HG03025 (cell line): ENCODE data around the gene MRPS9.

ENCODE experiments used
- ATAC-seq: cut with Tn5 transposase; IDR thresholded peaks from one replicate; pipeline ENCODE4 v1.9.1; 2021; ENCODE audit warnings: mild to moderate bottlenecking, moderate library complexity; ENCODE audit not compliant: unreplicated experiment, low FRiP score

Gene MRPS9

GRCh38 chr2:105037572-105038382 lies at the start of gene MRPS9:
TSS of gene MRPS9 (plus strand) at chr2:105038069. CDS start at chr2:105038093, 24 bp downstream.
- ATAC-seq: peak; percentile 100

GRCh38 chr2:105005181-105005951 lies 32.5 kb upstream of the MRPS9 start:
- no peak for ATAC-seq

DNA sequence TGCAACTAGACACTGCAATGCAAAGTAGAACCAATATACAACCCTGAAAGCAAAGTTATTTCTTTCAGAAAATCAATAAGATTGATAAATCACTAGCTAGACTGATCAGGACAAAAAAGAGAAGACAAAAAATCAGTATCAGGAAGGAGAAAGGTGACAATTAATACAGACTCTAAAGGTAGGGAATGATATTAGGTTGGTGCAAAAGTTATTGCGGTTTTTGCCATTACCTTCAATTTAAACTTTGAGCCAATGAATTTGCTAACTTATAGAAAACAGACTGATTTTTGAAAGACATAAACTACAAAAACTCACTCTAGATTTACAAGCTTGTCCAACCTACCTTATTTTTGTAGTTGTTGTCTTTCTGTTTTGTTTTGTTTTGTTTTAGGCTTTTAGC lies 30.5 kb upstream of the MRPS9 start:
- ATAC-seq: no peak

- no peak for ATAC-seq
Observed at GRCh38 chr2:105032476-105032875, 5.4 kb upstream of the MRPS9 start.

DNA sequence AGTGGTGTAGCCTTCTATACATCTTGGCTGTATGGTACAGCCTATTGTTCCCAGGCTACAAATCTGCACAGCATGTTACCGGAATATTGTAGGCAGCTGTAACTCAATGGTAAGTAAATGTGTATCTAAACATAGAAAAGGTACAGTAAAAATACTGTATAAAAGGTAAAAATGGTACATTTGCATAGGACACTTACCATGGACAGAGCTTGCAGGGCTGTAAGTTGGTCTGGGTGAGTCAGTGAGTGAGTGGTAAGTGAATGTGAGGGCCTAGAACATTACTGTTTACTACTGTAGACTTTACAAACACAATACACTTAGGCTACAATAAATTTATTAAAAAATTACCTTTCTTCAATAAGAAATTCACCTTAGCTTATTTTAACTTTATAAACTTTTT lies 3.7 kb upstream of the MRPS9 start:
- no peak for ATAC-seq

GRCh38 chr2:105038383-105039061 lies 653 bp downstream of the MRPS9 start:
- ATAC-seq: peak; percentile 14

DNA sequence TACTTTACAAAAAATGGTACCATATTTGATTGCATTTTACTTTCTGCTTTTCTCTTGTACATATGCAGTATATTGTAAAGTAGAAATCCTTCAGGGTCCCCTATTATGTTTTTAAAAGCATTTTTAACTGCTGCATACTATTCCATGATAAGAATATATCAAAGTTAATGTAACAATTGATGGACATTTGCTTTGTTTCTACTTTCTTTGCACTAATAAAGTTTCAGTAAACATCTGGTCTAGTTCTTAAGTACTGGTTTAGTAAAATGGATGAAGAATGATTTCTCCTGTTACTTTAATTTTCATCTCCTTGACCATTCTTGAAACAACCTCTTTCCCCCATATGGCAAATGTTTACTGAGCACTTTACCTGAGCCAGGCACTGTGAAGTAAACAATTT lies 1.7 kb downstream of the MRPS9 start:
- no peak for ATAC-seq

- no peak for ATAC-seq
Observed at GRCh38 chr2:105042189-105042588, 4.3 kb downstream of the MRPS9 start.

DNA sequence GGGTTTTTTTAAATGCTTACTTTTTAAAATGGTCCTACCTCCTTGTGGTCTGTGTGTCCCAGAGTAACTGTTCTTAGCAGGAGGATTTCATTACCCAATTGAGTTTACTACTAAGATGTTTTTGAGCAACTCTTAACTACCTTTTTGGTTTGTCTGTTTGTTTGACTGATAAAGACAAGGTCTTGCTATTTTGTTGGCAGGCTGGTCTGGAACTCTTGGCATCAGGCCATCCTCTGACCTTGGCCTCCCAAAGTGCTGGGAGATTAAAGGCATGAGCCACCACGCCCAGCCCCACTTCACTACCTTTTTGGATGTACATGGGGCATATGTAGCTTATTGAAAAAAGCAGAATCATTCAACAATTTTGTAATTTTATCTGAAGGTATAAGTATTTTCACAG lies 14.9 kb downstream of the MRPS9 start:
- no peak for ATAC-seq

DNA sequence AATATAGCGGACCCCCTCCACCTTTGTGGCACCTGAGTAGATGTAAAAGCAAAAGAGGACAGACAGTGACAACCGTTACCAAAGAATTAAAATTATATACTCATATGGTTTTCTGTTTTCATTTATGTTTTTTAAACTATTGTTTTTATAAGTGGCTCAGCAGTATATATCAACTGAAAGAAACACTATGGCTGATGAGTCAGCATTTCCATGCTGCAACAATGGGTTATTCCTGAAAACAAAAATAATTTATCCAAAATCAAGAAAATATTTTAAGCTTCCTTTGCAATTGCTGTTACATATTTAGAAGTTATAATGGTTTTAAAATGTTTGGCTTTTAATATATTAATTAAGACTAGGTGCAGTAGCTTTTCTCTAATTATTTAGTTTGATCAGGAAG lies 17.7 kb downstream of the MRPS9 start:
- no peak for ATAC-seq

DNA sequence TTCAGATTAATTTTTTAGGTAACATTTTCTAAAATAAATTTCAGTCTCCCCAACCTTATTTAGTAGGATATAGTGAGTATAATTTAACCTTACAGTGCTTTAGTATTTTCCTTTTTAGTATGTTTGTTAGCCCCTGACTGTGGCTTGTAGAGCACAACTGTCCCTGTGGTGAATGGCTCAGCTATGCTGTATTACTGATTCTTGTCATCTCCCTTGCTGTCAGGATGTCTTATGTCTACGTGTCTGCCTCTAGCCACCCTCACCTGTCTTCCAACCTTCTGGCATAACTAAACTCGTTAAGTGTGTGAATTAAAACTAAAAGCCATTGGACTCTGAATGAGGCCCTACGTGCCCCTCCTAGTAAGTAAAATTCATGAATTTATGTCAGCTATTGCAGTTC lies 18.4 kb downstream of the MRPS9 start:
- no peak for ATAC-seq

DNA sequence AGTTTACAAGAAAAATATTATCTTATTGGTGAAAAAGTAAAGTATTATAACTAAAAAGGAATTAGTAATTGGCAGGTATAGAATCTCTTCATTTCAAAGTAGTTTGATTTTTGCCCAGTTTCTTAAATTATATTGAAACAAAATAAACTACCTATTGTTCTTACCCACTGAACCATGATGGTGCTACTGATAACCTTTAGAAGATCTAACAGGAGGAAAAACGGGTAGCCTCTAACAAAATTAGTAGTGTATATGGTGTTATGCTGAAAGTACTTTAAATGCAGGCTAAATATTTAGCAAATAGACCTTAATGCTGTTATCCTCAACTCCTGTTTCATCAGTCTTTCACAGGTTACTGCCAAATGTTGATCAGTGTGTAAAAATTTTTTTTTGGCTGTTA lies 19.1 kb downstream of the MRPS9 start:
- no peak for ATAC-seq

DNA sequence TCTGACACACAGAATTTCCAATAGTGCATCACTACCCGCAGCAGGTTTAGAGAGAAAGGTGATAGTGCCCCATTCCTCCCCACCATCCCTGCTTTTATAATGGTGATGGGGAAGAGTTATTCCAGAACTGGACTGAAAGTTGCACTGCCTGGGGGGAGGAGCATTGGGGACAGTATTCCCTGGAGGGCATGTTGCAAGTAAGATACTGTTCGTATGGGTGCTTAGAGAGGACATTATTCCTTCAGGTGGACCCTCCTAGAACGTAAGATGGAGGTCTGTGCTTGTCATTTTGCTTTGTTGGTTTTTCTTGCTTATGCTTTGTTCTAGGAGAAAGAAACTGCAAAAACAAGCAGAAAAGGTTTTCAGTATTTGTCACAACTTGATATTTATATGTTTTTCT lies 23.7 kb downstream of the MRPS9 start:
- ATAC-seq: no peak

DNA sequence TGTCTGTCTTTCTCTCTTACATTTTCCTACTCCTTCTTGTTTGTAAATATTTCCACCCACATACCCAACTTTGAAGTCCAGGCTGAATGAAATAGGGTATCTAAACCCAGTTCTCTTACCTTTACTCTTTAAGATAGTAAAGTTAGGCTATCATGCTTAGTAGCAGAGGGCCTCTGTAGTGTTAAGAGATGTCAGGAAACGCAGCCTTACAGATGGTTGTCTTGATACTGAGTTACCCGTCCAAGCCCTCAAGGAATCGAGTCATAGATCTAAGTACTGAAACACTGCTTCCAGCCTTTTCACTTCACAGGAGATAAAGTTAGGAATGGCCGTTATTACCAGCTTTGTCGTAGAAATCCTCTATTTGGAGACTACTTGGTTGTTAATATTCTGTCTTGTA lies 24.3 kb downstream of the MRPS9 start:
- ATAC-seq: no peak

DNA sequence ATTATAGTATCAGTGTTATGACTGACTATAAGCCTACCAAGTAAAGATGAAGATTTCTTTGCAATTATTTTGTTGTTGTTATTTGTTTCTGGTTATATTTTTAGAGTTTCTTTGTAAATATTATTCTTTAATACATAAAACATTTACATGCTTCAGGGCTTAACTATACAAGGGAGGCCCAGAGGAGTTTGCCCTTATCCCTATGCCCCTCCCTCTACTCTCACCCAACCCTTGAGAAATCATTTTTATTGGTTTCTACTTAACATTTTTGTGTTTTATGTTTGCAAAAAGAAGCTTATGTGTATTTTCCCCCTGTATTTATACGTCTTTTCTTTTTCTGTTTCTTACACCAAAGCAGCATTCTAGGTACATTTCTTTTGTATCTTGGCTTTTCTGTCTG lies 30.5 kb downstream of the MRPS9 start:
- no peak for ATAC-seq

DNA sequence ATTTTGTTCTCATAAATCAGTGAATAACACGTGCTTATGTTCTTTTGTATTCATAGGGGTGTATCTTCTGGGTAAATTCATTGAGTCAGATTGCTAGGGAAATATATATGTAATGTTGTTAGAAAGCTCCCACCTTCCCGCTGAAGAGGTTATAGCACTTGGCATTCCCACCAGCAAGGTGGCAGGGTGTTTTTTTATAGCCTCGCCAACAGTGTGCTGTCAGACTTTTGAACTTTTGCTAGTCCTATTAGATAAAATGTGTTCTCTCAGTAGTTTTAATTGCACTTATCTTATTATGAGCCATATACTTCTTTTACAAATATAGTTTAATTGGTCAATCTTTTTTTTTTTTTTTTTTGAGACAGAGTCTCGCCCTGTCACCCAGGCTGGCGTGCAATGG lies 31.0 kb downstream of the MRPS9 start:
- no peak for ATAC-seq

GRCh38 chr2:105070010-105070865 lies 32.4 kb downstream of the MRPS9 start:
- ATAC-seq: no peak

DNA sequence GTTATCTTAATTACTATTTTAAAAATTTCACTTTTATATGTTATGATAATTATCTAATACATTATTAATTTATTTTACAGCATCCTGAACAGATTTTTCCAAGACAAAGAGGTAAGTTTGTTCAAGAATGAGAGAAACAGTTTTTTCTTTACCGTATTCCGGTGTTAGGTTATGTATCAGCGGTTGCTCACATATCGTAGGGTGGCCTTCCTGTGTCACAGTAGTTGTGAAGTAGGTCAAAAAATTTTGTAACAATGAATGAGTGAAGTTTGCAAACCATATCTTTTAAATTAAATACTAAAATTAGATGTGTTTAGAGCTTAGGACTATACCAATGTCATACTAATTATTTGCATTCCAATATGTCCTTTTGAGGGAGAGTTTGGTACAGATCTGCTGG lies 33.5 kb downstream of the MRPS9 start:
- no peak for ATAC-seq

DNA sequence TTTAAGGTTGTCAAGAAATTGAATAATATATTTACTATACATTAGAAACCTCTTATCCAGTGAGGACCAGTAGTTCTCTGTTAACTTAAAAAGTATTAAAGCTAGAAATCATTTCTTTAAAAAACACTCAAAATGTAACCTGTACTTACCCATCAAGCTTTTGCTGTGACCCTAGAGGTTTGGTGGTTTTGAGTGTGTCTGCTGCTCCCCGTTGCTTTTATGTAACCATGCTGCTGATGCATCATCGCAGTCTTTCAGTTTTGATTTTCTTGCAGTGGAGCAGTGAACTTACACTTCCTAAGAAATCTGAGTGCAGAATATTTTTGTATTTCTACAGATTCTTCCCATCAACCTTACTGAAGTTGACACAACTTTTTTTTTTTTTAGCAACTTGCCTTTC lies 34.2 kb downstream of the MRPS9 start:
- ATAC-seq: peak; percentile 78

- ATAC-seq: no peak
Observed at GRCh38 chr2:105073591-105073990, 35.7 kb downstream of the MRPS9 start.
